ENCODE results near the gene NPAS4.
A peak's percentile ranks its signal among the peaks of the same experiment; 100 is the strongest.
"Not testable (repeated sequence)": the region's sequence is repeated elsewhere in the genome, so short reads cannot be mapped to it uniquely, and the experiment has no call there.

NPAS4 gene

GRCh38 chr11:66462010-66462409, 41.2 kb downstream of the NPAS4 start:
- H2AFZ ChIP-seq (ENCODE audit: low read depth, low read length, severe bottlenecking): no peak overlapping the region
- H3K4me3 ChIP-seq (ENCODE audit: insufficient read depth, low read length, poor library complexity, severe bottlenecking): no peak overlapping the region
- H3F3A ChIP-seq (ENCODE audit: insufficient read depth): peaks cover 10% of the 10 kb centered on the region
- H3K36me3 ChIP-seq (ENCODE audit: low read length): no peaks in the 10 kb centered on the region
- no peaks in the 10 kb centered on the region for H3K9me3 ChIP-seq (ENCODE audit: insufficient read depth, low read length)
- H3K4me2 ChIP-seq (ENCODE audit: low read depth, low read length, poor library complexity, severe bottlenecking): no peak overlapping the region
- H3K9me2 ChIP-seq (replicated peaks; ENCODE audit: insufficient read depth, low read length): no peaks in the 10 kb centered on the region
- H3K27ac ChIP-seq (ENCODE audit: low read depth, low read length): no peak overlapping the region
- no peak overlapping the region for H3K9ac ChIP-seq (ENCODE audit: low read length)
- H3K27me3 ChIP-seq (ENCODE audit: low read length): no peaks in the 10 kb centered on the region
- no peaks in the 10 kb centered on the region for H3K79me2 ChIP-seq (ENCODE audit: insufficient read depth, low read length)
- TF ChIP-seq EZH2phosphoT487 (conservative IDR thresholded peaks at IDR 0.05; ENCODE audit: low read length): no peak
- TF ChIP-seq CTCF (IDR thresholded peaks at IDR 0.05; ENCODE audit: insufficient read depth, low read length, poor library complexity, severe bottlenecking): no peak
- H4K20me1 ChIP-seq (ENCODE audit: low read depth, low read length): no peaks in the 10 kb centered on the region

- H3K79me2 ChIP-seq (ENCODE audit: insufficient read depth, low read length): no peaks in the 10 kb centered on the region
- no peak overlapping the region for H2AFZ ChIP-seq (ENCODE audit: low read depth, low read length, severe bottlenecking)
- no peak overlapping the region for H3K4me2 ChIP-seq (ENCODE audit: low read depth, low read length, poor library complexity, severe bottlenecking)
- H3K9me2 ChIP-seq (replicated peaks; ENCODE audit: insufficient read depth, low read length): no peaks in the 10 kb centered on the region
- TF ChIP-seq EZH2phosphoT487 (conservative IDR thresholded peaks at IDR 0.05; ENCODE audit: low read length) (no peak), CTCF (IDR thresholded peaks at IDR 0.05; ENCODE audit: insufficient read depth, low read length, poor library complexity, severe bottlenecking) (no peak)
- H3K27ac ChIP-seq (ENCODE audit: low read depth, low read length): no peak overlapping the region
- H3K27me3 ChIP-seq (ENCODE audit: low read length): no peaks in the 10 kb centered on the region
- no peaks in the 10 kb centered on the region for H3K9me3 ChIP-seq (ENCODE audit: insufficient read depth, low read length)
- peaks cover 10% of the 10 kb centered on the region for H3F3A ChIP-seq (ENCODE audit: insufficient read depth)
- H3K36me3 ChIP-seq (ENCODE audit: low read length): no peaks in the 10 kb centered on the region
- no peaks in the 10 kb centered on the region for H4K20me1 ChIP-seq (ENCODE audit: low read depth, low read length)
- no peak overlapping the region for H3K9ac ChIP-seq (ENCODE audit: low read length)
- H3K4me3 ChIP-seq (ENCODE audit: insufficient read depth, low read length, poor library complexity, severe bottlenecking): no peak overlapping the region
Observed at GRCh38 chr11:66462911-66463310, 42.1 kb downstream of the NPAS4 start.

GRCh38 chr11:66464116-66464515, 43.3 kb downstream of the NPAS4 start:
- H2AFZ ChIP-seq (ENCODE audit: low read depth, low read length, severe bottlenecking); H3K9me3 ChIP-seq (ENCODE audit: insufficient read depth, low read length); H3K4me3 ChIP-seq (ENCODE audit: insufficient read depth, low read length, poor library complexity, severe bottlenecking): not testable (repeated sequence)

GRCh38 chr11:66464916-66465315, 44.1 kb downstream of the NPAS4 start:
- Histone ChIP-seq H4K20me1 (ENCODE audit: low read depth, low read length) (no peaks in the 10 kb centered on the region), H3K9me2 (replicated peaks; ENCODE audit: insufficient read depth, low read length) (no peaks in the 10 kb centered on the region), H2AFZ (ENCODE audit: low read depth, low read length, severe bottlenecking) (no peak overlapping the region), H3K27ac (ENCODE audit: low read depth, low read length) (no peak overlapping the region), H3K9ac (ENCODE audit: low read length) (no peak overlapping the region), H3K27me3 (ENCODE audit: low read length) (no peaks in the 10 kb centered on the region), H3F3A (ENCODE audit: insufficient read depth) (peaks cover 10% of the 10 kb centered on the region), H3K4me2 (ENCODE audit: low read depth, low read length, poor library complexity, severe bottlenecking) (peak overlapping the region; percentile 70), H3K79me2 (ENCODE audit: insufficient read depth, low read length) (no peaks in the 10 kb centered on the region), H3K4me3 (ENCODE audit: insufficient read depth, low read length, poor library complexity, severe bottlenecking) (no peak overlapping the region), H3K9me3 (ENCODE audit: insufficient read depth, low read length) (no peaks in the 10 kb centered on the region), H3K36me3 (ENCODE audit: low read length) (no peaks in the 10 kb centered on the region)
- TF ChIP-seq EZH2phosphoT487 (conservative IDR thresholded peaks at IDR 0.05; ENCODE audit: low read length): no peak
- TF ChIP-seq CTCF (IDR thresholded peaks at IDR 0.05; ENCODE audit: insufficient read depth, low read length, poor library complexity, severe bottlenecking): no peak

More at GRCh38 chr11:66464116-66464515, 43.3 kb downstream of the NPAS4 start:
- H3F3A ChIP-seq (ENCODE audit: insufficient read depth): peaks cover 10% of the 10 kb centered on the region
- not testable (repeated sequence) for H3K4me2 ChIP-seq (ENCODE audit: low read depth, low read length, poor library complexity, severe bottlenecking); H3K27me3 ChIP-seq (ENCODE audit: low read length); H4K20me1 ChIP-seq (ENCODE audit: low read depth, low read length); H3K79me2 ChIP-seq (ENCODE audit: insufficient read depth, low read length); H3K9me2 ChIP-seq (replicated peaks; ENCODE audit: insufficient read depth, low read length); H3K27ac ChIP-seq (ENCODE audit: low read depth, low read length); H3K36me3 ChIP-seq (ENCODE audit: low read length); H3K9ac ChIP-seq (ENCODE audit: low read length)
